ENCODE data around the gene SCAPER.

The SCAPER gene

DNA sequence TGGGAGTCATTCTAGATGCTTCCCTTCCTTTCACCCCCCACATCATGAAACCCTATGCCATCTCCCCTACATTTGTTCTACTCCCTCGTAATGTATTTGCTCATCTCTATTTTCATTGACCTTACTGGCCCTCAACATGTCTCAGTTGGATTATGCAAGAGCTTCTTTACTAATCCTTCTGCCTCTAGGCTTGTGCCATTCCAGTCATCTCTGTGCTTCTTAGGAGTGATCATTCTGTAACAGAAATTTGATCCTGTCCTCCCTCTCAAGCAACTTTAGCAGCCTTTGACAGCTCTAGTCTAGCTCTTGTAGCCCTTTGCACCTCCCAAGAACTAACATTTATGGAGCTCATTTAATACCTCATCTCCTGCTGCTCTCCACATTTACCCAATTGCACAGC, 503.9 kb downstream of the SCAPER start (continued):
- TF ChIP-seq, protein P1, sequence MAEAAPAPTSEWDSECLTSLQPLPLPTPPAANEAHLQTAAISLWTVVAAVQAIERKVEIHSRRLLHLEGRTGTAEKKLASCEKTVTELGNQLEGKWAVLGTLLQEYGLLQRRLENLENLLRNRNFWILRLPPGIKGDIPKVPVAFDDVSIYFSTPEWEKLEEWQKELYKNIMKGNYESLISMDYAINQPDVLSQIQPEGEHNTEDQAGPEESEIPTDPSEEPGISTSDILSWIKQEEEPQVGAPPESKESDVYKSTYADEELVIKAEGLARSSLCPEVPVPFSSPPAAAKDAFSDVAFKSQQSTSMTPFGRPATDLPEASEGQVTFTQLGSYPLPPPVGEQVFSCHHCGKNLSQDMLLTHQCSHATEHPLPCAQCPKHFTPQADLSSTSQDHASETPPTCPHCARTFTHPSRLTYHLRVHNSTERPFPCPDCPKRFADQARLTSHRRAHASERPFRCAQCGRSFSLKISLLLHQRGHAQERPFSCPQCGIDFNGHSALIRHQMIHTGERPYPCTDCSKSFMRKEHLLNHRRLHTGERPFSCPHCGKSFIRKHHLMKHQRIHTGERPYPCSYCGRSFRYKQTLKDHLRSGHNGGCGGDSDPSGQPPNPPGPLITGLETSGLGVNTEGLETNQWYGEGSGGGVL (tag by site-specific recombination; IDR thresholded peaks at IDR 0.05), result peak; percentile 57
- TF ChIP-seq ZNF394 (tag by site-specific recombination; IDR thresholded peaks at IDR 0.05; ENCODE audit: borderline replicate concordance) (no peak), FEZF1 (tag by site-specific recombination; IDR thresholded peaks at IDR 0.05) (peak; percentile 67), MZF1 (tag by site-specific recombination; IDR thresholded peaks at IDR 0.05; ENCODE audit: borderline replicate concordance) (0 out of 2 replicates have a peak, but pooled peaks have one; percentile 26), ZNF221 (tag by site-specific recombination; IDR thresholded peaks at IDR 0.05; ENCODE audit: borderline replicate concordance) (no peak), ZBTB17 (tag by site-specific recombination; IDR thresholded peaks at IDR 0.05) (peak; percentile 75)
- TF ChIP-seq, protein P2, sequence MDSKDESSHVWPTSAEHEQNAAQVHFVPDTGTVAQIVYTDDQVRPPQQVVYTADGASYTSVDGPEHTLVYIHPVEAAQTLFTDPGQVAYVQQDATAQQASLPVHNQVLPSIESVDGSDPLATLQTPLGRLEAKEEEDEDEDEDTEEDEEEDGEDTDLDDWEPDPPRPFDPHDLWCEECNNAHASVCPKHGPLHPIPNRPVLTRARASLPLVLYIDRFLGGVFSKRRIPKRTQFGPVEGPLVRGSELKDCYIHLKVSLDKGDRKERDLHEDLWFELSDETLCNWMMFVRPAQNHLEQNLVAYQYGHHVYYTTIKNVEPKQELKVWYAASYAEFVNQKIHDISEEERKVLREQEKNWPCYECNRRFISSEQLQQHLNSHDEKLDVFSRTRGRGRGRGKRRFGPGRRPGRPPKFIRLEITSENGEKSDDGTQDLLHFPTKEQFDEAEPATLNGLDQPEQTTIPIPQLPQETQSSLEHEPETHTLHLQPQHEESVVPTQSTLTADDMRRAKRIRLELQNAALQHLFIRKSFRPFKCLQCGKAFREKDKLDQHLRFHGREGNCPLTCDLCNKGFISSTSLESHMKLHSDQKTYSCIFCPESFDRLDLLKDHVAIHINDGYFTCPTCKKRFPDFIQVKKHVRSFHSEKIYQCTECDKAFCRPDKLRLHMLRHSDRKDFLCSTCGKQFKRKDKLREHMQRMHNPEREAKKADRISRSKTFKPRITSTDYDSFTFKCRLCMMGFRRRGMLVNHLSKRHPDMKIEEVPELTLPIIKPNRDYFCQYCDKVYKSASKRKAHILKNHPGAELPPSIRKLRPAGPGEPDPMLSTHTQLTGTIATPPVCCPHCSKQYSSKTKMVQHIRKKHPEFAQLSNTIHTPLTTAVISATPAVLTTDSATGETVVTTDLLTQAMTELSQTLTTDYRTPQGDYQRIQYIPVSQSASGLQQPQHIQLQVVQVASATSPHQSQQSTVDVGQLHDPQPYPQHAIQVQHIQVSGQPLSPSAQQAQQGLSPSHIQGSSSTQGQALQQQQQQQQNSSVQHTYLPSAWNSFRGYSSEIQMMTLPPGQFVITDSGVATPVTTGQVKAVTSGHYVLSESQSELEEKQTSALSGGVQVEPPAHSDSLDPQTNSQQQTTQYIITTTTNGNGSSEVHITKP (tag by site-specific recombination; IDR thresholded peaks at IDR 0.05), result 0 out of 2 replicates have a peak, but pooled peaks have one; percentile 17
- TF ChIP-seq, protein P3, sequence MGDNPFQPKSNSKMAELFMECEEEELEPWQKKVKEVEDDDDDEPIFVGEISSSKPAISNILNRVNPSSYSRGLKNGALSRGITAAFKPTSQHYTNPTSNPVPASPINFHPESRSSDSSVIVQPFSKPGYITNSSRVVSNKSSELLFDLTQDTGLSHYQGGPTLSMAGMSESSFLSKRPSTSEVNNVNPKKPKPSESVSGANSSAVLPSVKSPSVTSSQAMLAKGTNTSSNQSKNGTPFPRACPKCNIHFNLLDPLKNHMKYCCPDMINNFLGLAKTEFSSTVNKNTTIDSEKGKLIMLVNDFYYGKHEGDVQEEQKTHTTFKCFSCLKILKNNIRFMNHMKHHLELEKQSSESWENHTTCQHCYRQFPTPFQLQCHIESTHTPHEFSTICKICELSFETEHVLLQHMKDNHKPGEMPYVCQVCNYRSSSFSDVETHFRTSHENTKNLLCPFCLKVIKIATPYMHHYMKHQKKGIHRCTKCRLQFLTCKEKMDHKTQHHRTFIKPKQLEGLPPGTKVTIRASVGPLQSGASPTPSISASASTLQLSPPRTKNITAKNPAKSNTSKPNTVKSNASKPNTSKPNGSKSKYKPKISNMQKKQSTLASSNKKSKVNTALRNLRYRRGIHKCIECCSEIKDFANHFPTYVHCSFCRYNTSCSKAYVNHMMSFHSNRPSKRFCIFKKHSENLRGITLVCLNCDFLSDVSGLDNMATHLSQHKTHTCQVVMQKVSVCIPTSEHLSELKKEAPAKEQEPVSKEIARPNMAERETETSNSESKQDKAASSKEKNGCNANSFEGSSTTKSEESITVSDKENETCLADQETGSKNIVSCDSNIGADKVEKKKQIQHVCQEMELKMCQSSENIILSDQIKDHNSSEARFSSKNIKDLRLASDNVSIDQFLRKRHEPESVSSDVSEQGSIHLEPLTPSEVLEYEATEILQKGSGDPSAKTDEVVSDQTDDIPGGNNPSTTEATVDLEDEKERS (tag by site-specific recombination; IDR thresholded peaks at IDR 0.05), result no peak
- TF ChIP-seq, protein P4, sequence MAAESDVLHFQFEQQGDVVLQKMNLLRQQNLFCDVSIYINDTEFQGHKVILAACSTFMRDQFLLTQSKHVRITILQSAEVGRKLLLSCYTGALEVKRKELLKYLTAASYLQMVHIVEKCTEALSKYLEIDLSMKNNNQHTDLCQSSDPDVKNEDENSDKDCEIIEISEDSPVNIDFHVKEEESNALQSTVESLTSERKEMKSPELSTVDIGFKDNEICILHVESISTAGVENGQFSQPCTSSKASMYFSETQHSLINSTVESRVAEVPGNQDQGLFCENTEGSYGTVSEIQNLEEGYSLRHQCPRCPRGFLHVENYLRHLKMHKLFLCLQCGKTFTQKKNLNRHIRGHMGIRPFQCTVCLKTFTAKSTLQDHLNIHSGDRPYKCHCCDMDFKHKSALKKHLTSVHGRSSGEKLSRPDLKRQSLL (tag by site-specific recombination; IDR thresholded peaks at IDR 0.05), result peak; percentile 51

DNA sequence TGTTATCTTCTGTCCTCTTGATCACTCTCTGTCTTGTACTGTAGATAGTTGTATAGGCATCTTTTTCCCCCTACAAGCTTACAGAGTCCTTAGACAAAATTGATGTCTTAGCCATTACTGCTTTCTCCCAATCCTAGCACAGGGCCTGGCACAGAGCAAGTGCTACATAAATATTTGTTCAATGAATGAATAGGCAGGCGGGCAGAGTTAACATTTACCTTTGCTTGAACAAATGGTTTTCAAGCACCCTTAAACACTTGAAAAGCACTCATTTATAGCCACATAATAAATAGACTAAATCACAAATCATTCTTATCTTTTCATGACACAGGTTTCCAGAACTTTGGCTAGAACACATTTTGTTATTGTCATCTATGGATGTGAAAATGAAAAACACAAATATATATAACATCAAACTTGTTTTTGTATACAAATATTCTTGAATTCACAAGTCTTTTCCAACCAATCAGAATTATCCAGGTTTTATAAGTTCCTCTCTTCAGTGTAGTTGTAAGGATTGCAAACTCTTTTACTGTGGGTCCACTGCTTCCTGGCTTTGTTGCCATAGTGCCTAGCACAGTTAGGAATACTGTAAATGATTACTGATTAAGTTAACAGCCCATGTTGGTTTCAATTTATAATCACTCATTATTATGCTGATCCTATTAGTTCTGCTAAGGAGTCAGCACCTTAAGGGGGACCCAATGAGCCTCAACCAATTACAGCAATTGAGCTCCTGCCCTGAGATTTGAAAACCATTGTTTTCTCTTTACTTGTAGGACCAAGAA, 506.6 kb downstream of the SCAPER start:
- no peaks in the 10 kb centered on the region for H3K36me3 ChIP-seq (ENCODE audit: control insufficient read depth in 2 of 2, insufficient read depth in 1 of 2, low read length in 2 of 2)
- peaks cover 14% of the 10 kb centered on the region for H3K4me1 ChIP-seq (ENCODE audit: control insufficient read depth, insufficient read depth, low read length)
- no peak for TF ChIP-seq ZNF626 (tag by site-specific recombination; IDR thresholded peaks at IDR 0.05)
- TF ChIP-seq ZNF391 (tag by site-specific recombination; IDR thresholded peaks at IDR 0.05; ENCODE audit: borderline replicate concordance, low read depth), result no peak
- no peak for TF ChIP-seq TCF7L2 (IDR thresholded peaks at IDR 0.05; ENCODE audit: borderline replicate concordance, low read depth, low read length)
- no peak for TF ChIP-seq ZFP37 (tag by site-specific recombination; IDR thresholded peaks at IDR 0.05)
- TF ChIP-seq, protein P5, sequence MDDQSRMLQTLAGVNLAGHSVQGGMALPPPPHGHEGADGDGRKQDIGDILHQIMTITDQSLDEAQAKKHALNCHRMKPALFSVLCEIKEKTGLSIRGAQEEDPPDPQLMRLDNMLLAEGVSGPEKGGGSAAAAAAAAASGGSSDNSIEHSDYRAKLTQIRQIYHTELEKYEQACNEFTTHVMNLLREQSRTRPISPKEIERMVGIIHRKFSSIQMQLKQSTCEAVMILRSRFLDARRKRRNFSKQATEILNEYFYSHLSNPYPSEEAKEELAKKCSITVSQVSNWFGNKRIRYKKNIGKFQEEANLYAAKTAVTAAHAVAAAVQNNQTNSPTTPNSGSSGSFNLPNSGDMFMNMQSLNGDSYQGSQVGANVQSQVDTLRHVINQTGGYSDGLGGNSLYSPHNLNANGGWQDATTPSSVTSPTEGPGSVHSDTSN (CRISPR knock-in tag; IDR thresholded peaks at IDR 0.05), result no peak
- TF ChIP-seq ZNF514 (tag by site-specific recombination; IDR thresholded peaks at IDR 0.05), result no peak
- TF ChIP-seq ZNF394 (tag by site-specific recombination; IDR thresholded peaks at IDR 0.05; ENCODE audit: borderline replicate concordance), result no peak
- no peak for TF ChIP-seq ZNF404 (tag by site-specific recombination; IDR thresholded peaks at IDR 0.05)
- no peak for TF ChIP-seq ZNF473 (tag by site-specific recombination; IDR thresholded peaks at IDR 0.05)
- TF ChIP-seq ZNF623 (tag by site-specific recombination; IDR thresholded peaks at IDR 0.05), result no peak
- TF ChIP-seq, protein P6, sequence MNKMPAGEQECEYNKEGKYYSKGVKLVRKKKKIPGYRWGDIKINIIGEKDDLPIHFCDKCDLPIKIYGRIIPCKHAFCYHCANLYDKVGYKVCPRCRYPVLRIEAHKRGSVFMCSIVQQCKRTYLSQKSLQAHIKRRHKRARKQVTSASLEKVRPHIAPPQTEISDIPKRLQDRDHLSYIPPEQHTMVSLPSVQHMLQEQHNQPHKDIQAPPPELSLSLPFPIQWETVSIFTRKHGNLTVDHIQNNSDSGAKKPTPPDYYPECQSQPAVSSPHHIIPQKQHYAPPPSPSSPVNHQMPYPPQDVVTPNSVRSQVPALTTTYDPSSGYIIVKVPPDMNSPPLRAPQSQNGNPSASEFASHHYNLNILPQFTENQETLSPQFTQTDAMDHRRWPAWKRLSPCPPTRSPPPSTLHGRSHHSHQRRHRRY (tag by site-specific recombination; IDR thresholded peaks at IDR 0.05), result no peak
- no peak for TF ChIP-seq ZNF335 (tag by site-specific recombination; conservative IDR thresholded peaks at IDR 0.05)
- no peak for TF ChIP-seq ZNF184 (tag by site-specific recombination; IDR thresholded peaks at IDR 0.05)
- no peak for TF ChIP-seq ZNF10 (tag by site-specific recombination; IDR thresholded peaks at IDR 0.05)
- no peak for TF ChIP-seq ZNF76 (tag by site-specific recombination; IDR thresholded peaks at IDR 0.05; ENCODE audit: borderline replicate concordance, low read depth)
- H3K4me3 ChIP-seq (ENCODE audit: low read depth, low read length), result no peak overlapping the region
- no peak overlapping the region for H3K27ac ChIP-seq (ENCODE audit: extremely low read depth, low read depth, low read length)
- ChIA-PET POLR2A (no interaction called here), CTCF (no interaction called here)
- no peaks in the 10 kb centered on the region for H3K9me3 ChIP-seq (ENCODE audit: control insufficient read depth, insufficient read depth, low read depth, low read length)

Measured in HEK293 (cell line).